GM12875 (cell line): Measurements from ENCODE around the gene MSMO1.

ENCODE experiments used
- H3K4me3 ChIP-seq: one replicate; pipeline ENCODE4 v1.5.1; 2011; ENCODE audit warnings: low read depth, low read length, control low read depth
- CTCF ChIP-seq: IDR thresholded peaks from 2 replicates; pipeline ENCODE4 v1.5.1; 2011; ENCODE audit warnings: low read depth, mild to moderate bottlenecking, control low read depth, inconsistent platforms, low read length, moderate library complexity, borderline replicate concordance; ENCODE audit not compliant: insufficient read depth

Gene MSMO1

DNA sequence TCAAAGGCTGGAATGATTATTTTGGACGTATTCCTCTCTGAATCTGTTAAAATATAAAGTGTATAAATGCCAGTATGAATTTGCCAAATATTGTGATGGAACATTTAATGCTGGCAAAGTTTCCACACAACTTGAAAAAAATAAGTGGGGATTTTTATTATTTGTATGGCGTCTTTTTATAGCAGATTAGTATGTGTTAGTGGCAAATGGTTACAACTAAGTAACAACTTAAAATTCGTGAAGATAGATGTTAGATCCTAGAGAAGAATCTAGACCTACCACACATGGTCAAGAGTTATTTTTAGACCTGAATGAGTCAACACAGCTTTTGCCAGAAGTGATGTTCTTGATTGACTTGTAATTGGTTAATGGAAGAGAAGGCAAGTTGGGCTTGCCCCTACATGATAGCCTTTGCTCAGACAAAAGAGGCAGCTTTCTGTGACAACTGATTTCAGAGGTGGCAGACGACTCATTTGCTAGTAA, 56.2 kb downstream of the MSMO1 start:
- no peak for TF ChIP-seq CTCF
- H3K4me3 ChIP-seq: no peak overlapping the region

DNA sequence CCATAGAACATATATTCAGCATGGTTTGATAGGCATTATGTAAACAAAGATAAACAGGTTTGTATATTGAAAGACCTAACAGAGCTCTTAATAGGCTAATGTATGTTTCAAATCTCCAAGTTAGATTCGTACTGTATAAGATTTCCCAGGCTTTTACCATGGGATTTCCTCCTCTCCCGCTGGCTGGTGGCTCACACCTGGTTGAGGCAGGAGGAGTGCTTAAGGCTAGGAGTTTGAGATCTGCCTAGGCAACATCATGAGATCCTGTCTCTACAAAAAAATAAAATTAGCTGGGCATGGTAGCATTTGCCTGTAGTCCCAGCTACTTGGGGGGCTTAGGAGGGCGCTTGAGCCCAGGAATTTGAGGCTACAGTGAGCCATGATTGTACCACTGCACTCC, 56.7 kb downstream of the MSMO1 start:
- TF ChIP-seq CTCF: no peak
- no peak overlapping the region for H3K4me3 ChIP-seq

DNA sequence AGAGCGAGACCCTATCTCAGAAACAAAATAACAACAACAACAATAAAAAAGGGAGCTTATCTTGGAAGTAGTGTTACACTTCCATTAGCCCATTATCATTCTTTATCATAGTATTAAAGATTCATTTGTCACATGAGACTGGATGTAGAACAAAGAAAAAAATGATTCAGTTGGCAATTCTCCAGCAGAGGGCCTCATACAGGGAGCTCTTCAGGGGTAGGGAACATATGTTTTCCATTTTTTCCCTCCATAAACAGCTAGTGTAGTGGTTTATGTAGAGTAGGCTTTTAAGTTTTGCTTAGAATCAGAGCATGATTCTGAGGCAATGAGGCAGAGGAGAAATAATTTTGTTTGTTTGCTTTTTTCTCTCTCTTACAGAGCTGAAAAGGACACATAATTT, 57.1 kb downstream of the MSMO1 start:
- TF ChIP-seq CTCF: no peak
- H3K4me3 ChIP-seq: no peak overlapping the region

GRCh38 chr4:165385126-165385525, 57.7 kb downstream of the MSMO1 start:
- TF ChIP-seq CTCF: no peak
- H3K4me3 ChIP-seq: no peak overlapping the region

DNA sequence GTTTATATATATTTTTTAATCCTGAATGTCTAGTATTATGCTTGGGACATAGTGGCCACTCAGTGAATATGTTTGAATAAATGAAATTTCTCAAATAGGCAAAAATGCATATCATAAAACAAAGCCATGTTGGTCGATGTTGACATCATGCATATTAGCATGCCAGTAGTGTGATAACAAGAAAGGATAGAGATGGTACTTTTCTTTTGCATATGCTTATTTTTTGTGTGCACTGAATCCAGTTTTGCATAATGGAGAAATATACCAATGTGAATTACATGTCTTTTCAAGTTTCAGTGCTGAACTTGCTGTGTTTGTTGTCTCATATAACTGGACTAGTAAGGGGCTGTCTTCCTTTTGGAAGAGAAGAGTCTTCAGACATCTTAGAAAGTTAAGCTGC, 58.9 kb downstream of the MSMO1 start:
- TF ChIP-seq CTCF: no peak

GRCh38 chr4:165388756-165389155, 61.3 kb downstream of the MSMO1 start:
- TF ChIP-seq CTCF: no peak
- no peak overlapping the region for H3K4me3 ChIP-seq

More for the DNA sequence above, 58.9 kb downstream of the MSMO1 start:
- H3K4me3 ChIP-seq: no peak overlapping the region
